IMR-90 (cell line): ENCODE measurements around the gene STOML2. TPM values are rescaled to one million over a fixed set of nuclear protein-coding genes. Genes with fewer than 3 reads are reported as not detected.

Experiments
- ATAC-seq: fragments of 200-7000 bp; cut with Tn5 transposase; 2 replicates; pipeline ENCODE4 v1.9.1; 2020; ENCODE audit warnings: low read depth, mild to moderate bottlenecking, moderate library complexity
- BruUV-seq: library from RNA; stranded (reverse); fragments of 400-500 nt; replicated peaks from 2 replicates; lab custom pipeline; 2021; lab: Mats Ljungman, UMichigan
- CTCF ChIA-PET: fragments of 300-600 bp; formaldehyde crosslinking; extraction: SDS; loops from one replicate; lab custom pipeline; 2021; ENCODE audit warnings: antibody characterized with exemption; lab: Yijun Ruan, JAX
- POLR2A ChIA-PET: fragments of 300-600 bp; sonication (Branson Sonifier 250); formaldehyde crosslinking; loops from one replicate; lab custom pipeline; 2022; ENCODE audit warnings: antibody characterized with exemption; ENCODE audit not compliant: unreplicated experiment; lab: Charles Lee
- DNase-seq: peaks from one replicate; pipeline ENCODE4 v3.0.0; 2013
- H2AFZ ChIP-seq: replicated peaks from 2 replicates; pipeline ENCODE3; 2013; ENCODE audit warnings: low read length, mild to moderate bottlenecking; ENCODE audit not compliant: poor library complexity
- H2AK5ac ChIP-seq: 2 replicates; pipeline ENCODE4 v1.6.1; 2013; ENCODE audit warnings: low read depth, low read length, inconsistent platforms
- H2AK9ac ChIP-seq: replicated peaks from 2 replicates; pipeline ENCODE3; 2013; ENCODE audit warnings: mild to moderate bottlenecking, low read depth, low read length, moderate library complexity; ENCODE audit not compliant: poor library complexity
- H2BK120ac ChIP-seq: 2 replicates; pipeline ENCODE4 v1.6.1; 2013; ENCODE audit warnings: low read depth, low read length, inconsistent platforms
- H2BK15ac ChIP-seq: 3 replicates; pipeline ENCODE4 v1.6.1; 2013; ENCODE audit warnings: low read depth, low read length, inconsistent platforms
- H2BK20ac ChIP-seq: 2 replicates; pipeline ENCODE4 v1.6.1; 2013; ENCODE audit warnings: low read depth, mild to moderate bottlenecking, inconsistent platforms, low read length, moderate library complexity
- H2BK5ac ChIP-seq: 2 replicates; pipeline ENCODE4 v1.6.1; 2013; ENCODE audit warnings: mild to moderate bottlenecking, low read depth, low read length, inconsistent platforms; ENCODE audit not compliant: poor library complexity, severe bottlenecking
- H3K14ac ChIP-seq: replicated peaks from 2 replicates; pipeline ENCODE4 v1.6.1; 2013; ENCODE audit warnings: low read depth, low read length, inconsistent platforms
- H3K18ac ChIP-seq: 2 replicates; pipeline ENCODE4 v1.6.1; 2013; ENCODE audit warnings: low read depth, low read length, control low read depth
- H3K23ac ChIP-seq: 2 replicates; pipeline ENCODE4 v1.6.1; 2013; ENCODE audit warnings: low read depth, low read length, inconsistent platforms
- H3K27ac ChIP-seq: 2 replicates; pipeline ENCODE4 v1.5.1; 2013; ENCODE audit warnings: mild to moderate bottlenecking, control low read depth, low read length; ENCODE audit not compliant: insufficient read depth
- H3K27me3 ChIP-seq: 2 replicates; pipeline ENCODE4 v1.6.1; 2013; ENCODE audit warnings: low read length; ENCODE audit not compliant: control insufficient read depth, insufficient read depth
- H3K36me3 ChIP-seq: 2 replicates; pipeline ENCODE4 v1.6.1; 2013; ENCODE audit warnings: low read length, mixed read lengths; ENCODE audit not compliant: control insufficient read depth, insufficient read depth
- H3K4ac ChIP-seq: 2 replicates; pipeline ENCODE4 v1.6.1; 2013; ENCODE audit warnings: low read depth, low read length, inconsistent platforms
- H3K4me1 ChIP-seq: 2 replicates; pipeline ENCODE4 v1.6.1; 2013; ENCODE audit warnings: low read length, mixed read lengths; ENCODE audit not compliant: control insufficient read depth, insufficient read depth
- H3K4me2 ChIP-seq: 2 replicates; pipeline ENCODE4 v1.6.1; 2013; ENCODE audit warnings: low read depth, mild to moderate bottlenecking, control low read depth, low read length, moderate library complexity
- H3K4me3 ChIP-seq: 2 replicates; pipeline ENCODE4 v1.5.1; 2013; ENCODE audit warnings: low read depth, mild to moderate bottlenecking, control low read depth, low read length, moderate library complexity; ENCODE audit not compliant: insufficient read depth
- H3K56ac ChIP-seq: 2 replicates; pipeline ENCODE4 v1.6.1; 2013; ENCODE audit warnings: low read length, inconsistent platforms; ENCODE audit not compliant: insufficient read depth; ENCODE audit errors: extremely low read depth
- H3K79me1 ChIP-seq, 2 experiments: 2 replicates each; pipeline ENCODE4 v1.6.1; 2013; ENCODE audit warnings: low read length in 2 of 2, inconsistent platforms in 1 of 2, low read depth in 1 of 2
- H3K9ac ChIP-seq: 2 replicates; pipeline ENCODE4 v1.6.1; 2013; ENCODE audit warnings: low read depth, low read length, control low read depth
- H3K9me1 ChIP-seq: 2 replicates; pipeline ENCODE4 v1.6.1; 2013; ENCODE audit warnings: low read length, inconsistent platforms; ENCODE audit not compliant: insufficient read depth
- H3K9me3 ChIP-seq: 2 replicates; pipeline ENCODE4 v1.6.1; 2013; ENCODE audit warnings: low read length; ENCODE audit not compliant: control insufficient read depth, insufficient read depth
- H4K20me1 ChIP-seq: 2 replicates; pipeline ENCODE4 v1.6.1; 2013; ENCODE audit warnings: low read length, inconsistent platforms; ENCODE audit not compliant: insufficient read depth
- H4K5ac ChIP-seq: 2 replicates; pipeline ENCODE4 v1.6.1; 2013; ENCODE audit warnings: mild to moderate bottlenecking, low read depth, low read length, control low read depth
- H4K8ac ChIP-seq, 2 experiments: 2 replicates each; pipeline ENCODE4 v1.6.1; 2013; ENCODE audit warnings: low read depth in 2 of 2, low read length in 2 of 2, control low read depth in 1 of 2, inconsistent platforms in 1 of 2
- H4K91ac ChIP-seq: 2 replicates; pipeline ENCODE4 v1.6.1; 2013; ENCODE audit warnings: low read depth, low read length, inconsistent platforms; ENCODE audit not compliant: insufficient read depth
- BHLHE40 ChIP-seq: fragments of 150-350 bp; IDR thresholded peaks from 2 replicates; pipeline ENCODE4 v1.6.1; 2016; ENCODE audit warnings: mild to moderate bottlenecking, low read depth, low read length
- CEBPB ChIP-seq: IDR thresholded peaks from 2 replicates; pipeline ENCODE4 v1.6.1; 2012; ENCODE audit warnings: low read depth, low read length, improper control_type of control experiment
- CHD1 ChIP-seq: IDR thresholded peaks from 2 replicates; pipeline ENCODE4 v1.6.1; 2012; ENCODE audit warnings: low read depth, low read length, improper control_type of control experiment
- CTCF ChIP-seq: conservative IDR thresholded peaks from 2 replicates; pipeline ENCODE4 v1.5.1; 2012; ENCODE audit warnings: mild to moderate bottlenecking, low read depth, low read length, improper control_type of control experiment
- ELK1 ChIP-seq: fragments of 150-350 bp; IDR thresholded peaks from 2 replicates; pipeline ENCODE4 v1.6.1; 2016; ENCODE audit warnings: low read depth, mild to moderate bottlenecking, low read length, moderate library complexity, borderline replicate concordance
- FOS ChIP-seq: fragments of 150-350 bp; IDR thresholded peaks from 2 replicates; pipeline ENCODE4 v1.6.1; 2016; ENCODE audit warnings: low read depth, low read length
- MAFK ChIP-seq: IDR thresholded peaks from 2 replicates; pipeline ENCODE4 v1.6.1; 2012; ENCODE audit warnings: low read depth, low read length, improper control_type of control experiment
- MAZ ChIP-seq: IDR thresholded peaks from 2 replicates; pipeline ENCODE4 v1.6.1; 2012; ENCODE audit warnings: low read depth, mild to moderate bottlenecking, low read length, improper control_type of control experiment, moderate library complexity, borderline replicate concordance
- MXI1 ChIP-seq: IDR thresholded peaks from 2 replicates; pipeline ENCODE4 v1.6.1; 2012; ENCODE audit warnings: low read depth, mild to moderate bottlenecking, low read length, moderate library complexity, borderline replicate concordance
- NFE2L2 ChIP-seq: fragments of 150-350 bp; IDR thresholded peaks from 2 replicates; pipeline ENCODE4 v1.6.1; 2016; ENCODE audit warnings: low read depth, mild to moderate bottlenecking, low read length
- POLR2A ChIP-seq: IDR thresholded peaks from 2 replicates; pipeline ENCODE4 v1.6.1; 2012; ENCODE audit warnings: mild to moderate bottlenecking, low read depth, low read length
- RAD21 ChIP-seq: IDR thresholded peaks from 2 replicates; pipeline ENCODE4 v1.6.1; 2012; ENCODE audit warnings: low read length, improper control_type of control experiment
- RCOR1 ChIP-seq: IDR thresholded peaks from 2 replicates; pipeline ENCODE4 v1.6.1; 2012; ENCODE audit warnings: mild to moderate bottlenecking, low read length, improper control_type of control experiment; ENCODE audit not compliant: insufficient replicate concordance
- RFX5 ChIP-seq: IDR thresholded peaks from 2 replicates; pipeline ENCODE4 v1.8.0; 2012; ENCODE audit warnings: low read depth, mild to moderate bottlenecking, low read length, moderate library complexity
- SMC3 ChIP-seq: fragments of 150-350 bp; IDR thresholded peaks from 2 replicates; pipeline ENCODE4 v1.6.1; 2016; ENCODE audit warnings: low read depth, mild to moderate bottlenecking, antibody characterized with exemption, low read length, moderate library complexity
- USF2 ChIP-seq: fragments of 150-350 bp; IDR thresholded peaks from 2 replicates; pipeline ENCODE4 v1.6.1; 2017; ENCODE audit warnings: mild to moderate bottlenecking, antibody characterized with exemption, low read length, low read depth
- whole genome bisulfite sequencing, 2 experiments: methylation state at CpG; one replicate each; pipeline versions ENCODE4 v1.1.5 to v1.1.7; 2013; ENCODE audit warnings: missing lambda C conversion rate in 2 of 2; ENCODE audit not compliant: insufficient read length in 1 of 2; ENCODE audit errors: extremely low coverage in 2 of 2; 5-methylcytosine and 5-hydroxymethylcytosine counted together
- dilution Hi-C: fragments of 300-500 bp; cut with HindIII; formaldehyde crosslinking; loops from one replicate; pipeline ENCODE4 v1.14.3; 2018; ENCODE audit warnings: low sequenced_read_pairs; ENCODE audit not compliant: unreplicated experiment
- in situ Hi-C: fragments of 300-500 bp; cut with MboI; formaldehyde crosslinking; loops from 3 replicates; pipeline ENCODE4 v1.14.3; 2019; ENCODE audit warnings: low sequenced_read_pairs, inconsistent platforms, mixed read lengths
- intact Hi-C: fragments of 100-400 bp; cut with micrococcal nuclease; formaldehyde crosslinking; loops from 2 replicates; pipeline ENCODE4 v1.10.0; 2022
- polyA plus RNA-seq, 3 experiments: library from polyadenylated mRNA; depleted of rRNA; stranded (reverse); fragments of >200 nt; gene quantifications; 2 replicates each; pipeline ENCODE4 v1.2.3, GENCODE V29; 2012; ENCODE audit warnings: low replicate concordance in 1 of 3
- total RNA-seq: library from RNA; depleted of rRNA; stranded (reverse); fragments of >200 nt; gene quantifications from 2 replicates; pipeline ENCODE4 v1.2.3, GENCODE V29; 2012

STOML2 gene
- total and polyA plus RNA-seq, 2 of the 4 experiments (the other 2 are of a cell fraction) = 177 to 250 TPM

GRCh38 chr9:35057271-35057620, 45.7 kb downstream of the STOML2 start:
- dilution Hi-C loops (no loop called here), in situ Hi-C loops (no loop called here), intact Hi-C loops (no loop called here)
- ChIA-PET CTCF (no interaction called here), POLR2A (no interaction called here)
- Histone ChIP-seq H3K36me3 (peaks cover 70% of the 10 kb centered on the region), H3K79me1 (peaks cover 37 to 44% of the 10 kb centered on the region in 2 experiments), H3K9me3 (no peaks in the 10 kb centered on the region), H3K23ac (no peak overlapping the region), H3K4me3 (no peak overlapping the region), H3K9me1 (peaks cover 15% of the 10 kb centered on the region), H4K91ac (no peak overlapping the region), H3K4me2 (no peak overlapping the region), H2BK15ac (no peak overlapping the region), H3K27me3 (no peaks in the 10 kb centered on the region), H2AK5ac (no peak overlapping the region), H4K8ac (no peak overlapping the region), H3K18ac (no peak overlapping the region), H3K9ac (no peak overlapping the region), H4K20me1 (peaks cover 22% of the 10 kb centered on the region; the same call in 1 of the 2 replicates), H3K4me1 (no peaks in the 10 kb centered on the region), H3K14ac (no peak overlapping the region), H2BK20ac (no peak overlapping the region), H4K5ac (no peak overlapping the region), H2AFZ (no peak overlapping the region), H3K27ac (no peak overlapping the region), H3K4ac (no peak overlapping the region), H2BK120ac (no peak overlapping the region), H2AK9ac (no peak overlapping the region), H3K56ac (no peak overlapping the region), H2BK5ac (no peak overlapping the region)
- ATAC-seq (no peak), DNase-seq (no peak)
- no TSS peak for BruUV-seq
- 100% methylated on average over 1 of the region's 8 CpGs; no CpG with 5 or more reads in 1 of the 2 experiments for WGBS, 2 experiments
- TF ChIP-seq RFX5 (no peak), SMC3 (no peak), CEBPB (no peak), RCOR1 (no peak), ELK1 (no peak), MAZ (no peak), BHLHE40 (no peak), POLR2A (no peak), USF2 (no peak), MAFK (no peak), CTCF (no peak), NFE2L2 (no peak), FOS (no peak), RAD21 (no peak), CHD1 (no peak), MXI1 (no peak)
